K562 (cell line): ENCODE results near the gene AANAT. TPM values are rescaled to one million over a fixed set of nuclear protein-coding genes. Genes with fewer than 3 reads are reported as not detected.

ENCODE experiments used
- BRCA1 ChIP-seq, 2 experiments: fragments of 450-650 bp in 1 of 2; sonication (generic) in 1 of 2; formaldehyde crosslinking in 1 of 2; IDR thresholded peaks; 2 replicates each; pipeline versions ENCODE4 v1.5.0 to v1.6.1; 2017 to 2020; ENCODE audit warnings: mild to moderate bottlenecking in 1 of 2, missing genetic modification reagents in 1 of 2
- CEBPG ChIP-seq, 3 experiments: fragments of 200-800 bp in 1 of 3; sonication (Bioruptor generic) in 1 of 3; sonication (generic) in 1 of 3; formaldehyde crosslinking in 1 of 3; IDR thresholded peaks in 2 of 3; conservative IDR thresholded peaks in 1 of 3; 2 replicates each; pipeline versions ENCODE4 v1.6.1 to v1.8.0; 2016 to 2022; ENCODE audit warnings: missing compliant biosample characterization in 2 of 3, missing genetic modification characterization in 2 of 3, mild to moderate bottlenecking in 1 of 3, missing genetic modification reagents in 1 of 3
- CXXC5 ChIP-seq: fragments of 250-450 bp; sonication (Bioruptor Pico); IDR thresholded peaks from 2 replicates; pipeline ENCODE4 v1.8.0; 2022; ENCODE audit warnings: inconsistent platforms, mild to moderate bottlenecking, moderate library complexity
- FOXJ3 ChIP-seq: sonication (generic); formaldehyde crosslinking; IDR thresholded peaks from 2 replicates; pipeline ENCODE4 v1.4.0; 2020; ENCODE audit warnings: mild to moderate bottlenecking, missing genetic modification reagents
- GTF2F1 ChIP-seq: IDR thresholded peaks from 2 replicates; pipeline ENCODE4 v1.6.1; 2011; ENCODE audit warnings: low read depth, low read length, improper control_type of control experiment
- HDGF ChIP-seq: fragments of 450-650 bp; IDR thresholded peaks from 2 replicates; pipeline ENCODE4 v1.6.1; 2016
- HNRNPL ChIP-seq: fragments of 200-400 bp; formaldehyde crosslinking; IDR thresholded peaks from 2 replicates; pipeline ENCODE4 v1.6.1; 2017; ENCODE audit warnings: low read depth, mild to moderate bottlenecking, low read length
- JUN ChIP-seq, 2 experiments: sonication (generic) in 1 of 2; formaldehyde crosslinking in 1 of 2; IDR thresholded peaks; 2 replicates each; pipeline versions ENCODE4 v1.6.1 to v1.8.0; 2012 to 2022; ENCODE audit warnings: borderline replicate concordance in 2 of 2, mild to moderate bottlenecking in 2 of 2, improper control_type of control experiment in 1 of 2, low read depth in 1 of 2, low read length in 1 of 2, missing genetic modification reagents in 1 of 2
- MAFG ChIP-seq: fragments of 450-650 bp; conservative IDR thresholded peaks from 2 replicates; pipeline ENCODE4 v1.6.1; 2016; ENCODE audit warnings: missing genetic modification characterization, missing compliant biosample characterization
- NR3C1 ChIP-seq: sonication (generic); formaldehyde crosslinking; IDR thresholded peaks from 2 replicates; pipeline ENCODE4 v1.8.1; 2022; ENCODE audit warnings: missing genetic modification reagents
- PCBP2 ChIP-seq: fragments of 200-400 bp; formaldehyde crosslinking; IDR thresholded peaks from 2 replicates; pipeline ENCODE4 v1.6.1; 2018; ENCODE audit warnings: low read length, low read depth, mild to moderate bottlenecking, moderate library complexity; ENCODE audit not compliant: poor library complexity, severe bottlenecking
- PTTG1 ChIP-seq: fragments of 450-650 bp; IDR thresholded peaks from 2 replicates; pipeline ENCODE4 v1.6.1; 2016; ENCODE audit warnings: low read depth, mild to moderate bottlenecking, missing genetic modification characterization, missing compliant biosample characterization
- PYGO2 ChIP-seq: fragments of 450-650 bp; IDR thresholded peaks from 2 replicates; pipeline ENCODE4 v1.6.1; 2016; ENCODE audit warnings: mild to moderate bottlenecking, missing genetic modification characterization, moderate library complexity, missing compliant biosample characterization
- RFX1 ChIP-seq: fragments of 450-650 bp; IDR thresholded peaks from 2 replicates; pipeline ENCODE4 v1.6.1; 2016; ENCODE audit warnings: mild to moderate bottlenecking, moderate library complexity
- SMARCE1 ChIP-seq: fragments of 450-650 bp; IDR thresholded peaks from 2 replicates; pipeline ENCODE4 v1.7.1; 2016; ENCODE audit warnings: mild to moderate bottlenecking
- STAT5A ChIP-seq: IDR thresholded peaks from 2 replicates; pipeline ENCODE4 v1.6.1; 2012; ENCODE audit warnings: low read length, inconsistent platforms, borderline replicate concordance
- ZNF3 ChIP-seq: fragments of 250-450 bp; sonication (Bioruptor Pico); IDR thresholded peaks from 2 replicates; pipeline ENCODE4 v1.5.0; 2021; ENCODE audit warnings: mild to moderate bottlenecking, moderate library complexity
- ZNF41 ChIP-seq: fragments of 250-450 bp; sonication (Bioruptor Pico); conservative IDR thresholded peaks from 2 replicates; pipeline ENCODE4 v1.4.0; 2020; ENCODE audit warnings: mild to moderate bottlenecking
- ZNF518B ChIP-seq: fragments of 250-450 bp; sonication (Bioruptor Pico); IDR thresholded peaks from 2 replicates; pipeline ENCODE4 v1.5.0; 2021; ENCODE audit warnings: mild to moderate bottlenecking, moderate library complexity
- ZSCAN32 ChIP-seq: fragments of 450-650 bp; formaldehyde crosslinking; IDR thresholded peaks from 2 replicates; pipeline ENCODE4 v1.4.0; 2020; ENCODE audit warnings: mild to moderate bottlenecking, moderate library complexity
- polyA plus RNA-seq, 8 experiments: library from polyadenylated mRNA; depleted of rRNA in 4 of 8; stranded (reverse) in 5 of 8; unstranded in 3 of 8; fragments of >200 nt; fragmentation: Nextera tagmentation in 2 of 8; fragmentation: Illumina TruSeq in 1 of 8; extraction: Ambion mirVana in 2 of 8; extraction: Trizol in 1 of 8; gene quantifications; 2 replicates each; pipeline versions ENCODE4 v1.2.1 to v1.2.3, GENCODE V29; 2011 to 2014; ENCODE audit warnings: inconsistent platforms in 1 of 8, missing spikeins in 1 of 8
- total RNA-seq, 7 experiments: library from RNA; depleted of rRNA in 6 of 7; stranded (reverse); fragments of >200 nt in 6 of 7; fragmentation: Illumina TruSeq in 2 of 7; extraction: Trizol in 2 of 7; gene quantifications; 2 replicates each; pipeline versions ENCODE4 v1.2.1 to v1.2.3, GENCODE V29; 2011 to 2021; ENCODE audit warnings: low replicate concordance in 1 of 7
- TF ChIP-seq, protein P1 (sequence below): sonication (generic); formaldehyde crosslinking; IDR thresholded peaks from 2 replicates; pipeline ENCODE4 v1.8.1; 2023; ENCODE audit warnings: mild to moderate bottlenecking, missing genetic modification reagents, moderate library complexity
- TF ChIP-seq, protein P2 (sequence below): fragments of 200-800 bp; sonication (Bioruptor generic); IDR thresholded peaks from 2 replicates; pipeline ENCODE4 v1.6.1; 2017; ENCODE audit warnings: missing genetic modification characterization, missing compliant biosample characterization

The AANAT gene
- total and polyA plus RNA-seq, 9 of the 15 experiments (the other 6 are each of a cell fraction or from before 2014, with no cell fraction given), result not detected

DNA sequence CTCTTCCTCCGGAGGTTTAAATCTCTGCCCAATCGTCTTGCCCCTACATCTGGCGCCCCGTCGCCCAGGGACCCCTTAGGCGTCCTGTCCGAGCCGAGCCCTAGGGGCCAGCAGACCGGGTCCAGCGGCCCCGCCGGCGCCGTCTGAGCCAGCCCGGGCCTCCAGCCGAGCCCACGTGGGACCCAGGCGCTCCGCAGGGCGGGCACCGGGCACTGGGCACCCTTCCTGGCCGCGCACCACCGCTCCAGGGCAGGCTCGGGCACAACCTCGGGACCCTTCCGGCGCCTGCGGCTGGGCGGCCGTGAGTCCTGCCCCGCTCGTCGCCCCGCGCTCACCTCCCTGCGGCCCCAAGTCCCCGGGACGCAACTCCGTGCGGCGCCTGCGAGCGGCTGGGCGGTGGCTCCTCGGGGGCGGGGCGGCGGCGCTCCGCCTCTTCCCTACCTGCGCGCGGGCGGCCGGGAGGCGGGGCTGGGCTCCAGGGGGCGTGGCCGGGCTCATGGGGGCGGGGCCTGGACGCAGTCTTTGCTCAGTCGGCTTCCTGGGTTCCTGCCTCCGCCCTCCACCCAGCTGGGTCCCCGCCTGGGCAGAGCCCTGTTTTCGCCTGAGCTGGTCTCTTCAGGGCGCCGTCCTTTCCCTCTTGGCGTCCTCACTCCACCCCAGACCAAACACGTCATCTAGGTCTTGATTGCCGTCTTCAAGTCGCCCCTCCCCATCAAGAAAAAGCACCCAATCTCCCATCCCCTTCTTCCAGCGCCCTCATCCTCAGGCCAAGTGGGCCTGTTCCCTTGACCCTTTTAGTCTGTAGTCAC is 33.8 kb downstream of the AANAT start, which contains the start of gene RHBDF2 (continued):
- TF ChIP-seq, protein P1, sequence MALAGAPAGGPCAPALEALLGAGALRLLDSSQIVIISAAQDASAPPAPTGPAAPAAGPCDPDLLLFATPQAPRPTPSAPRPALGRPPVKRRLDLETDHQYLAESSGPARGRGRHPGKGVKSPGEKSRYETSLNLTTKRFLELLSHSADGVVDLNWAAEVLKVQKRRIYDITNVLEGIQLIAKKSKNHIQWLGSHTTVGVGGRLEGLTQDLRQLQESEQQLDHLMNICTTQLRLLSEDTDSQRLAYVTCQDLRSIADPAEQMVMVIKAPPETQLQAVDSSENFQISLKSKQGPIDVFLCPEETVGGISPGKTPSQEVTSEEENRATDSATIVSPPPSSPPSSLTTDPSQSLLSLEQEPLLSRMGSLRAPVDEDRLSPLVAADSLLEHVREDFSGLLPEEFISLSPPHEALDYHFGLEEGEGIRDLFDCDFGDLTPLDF (CRISPR knock-in tag), result 0 out of 2 replicates have a peak, but pooled peaks have one; percentile 13
- TF ChIP-seq MAFG (tag) (no peak), RFX1 (no peak), ZSCAN32 (CRISPR knock-in tag) (no peak), CEBPG (CRISPR knock-in tag; IDR thresholded peaks at IDR 0.05) (no peak), CEBPG (tag; conservative IDR thresholded peaks at IDR 0.05 in 1 of 2, IDR thresholded peaks at IDR 0.05 in 1 of 2) (no peak), ZNF41 (CRISPR knock-in tag) (no peak), GTF2F1 (no peak), ZNF518B (CRISPR knock-in tag) (no peak), NR3C1 (no peak), STAT5A (no peak), JUN (IDR thresholded peaks at IDR 0.05; ENCODE audit: borderline replicate concordance, low read depth, low read length) (no peak), JUN (CRISPR knock-in tag; IDR thresholded peaks at IDR 0.05; ENCODE audit: borderline replicate concordance) (0 out of 2 replicates have a peak, but pooled peaks have one; percentile 43), PTTG1 (tag) (no peak), FOXJ3 (CRISPR knock-in tag) (no peak), SMARCE1 (no peak), BRCA1 (IDR thresholded peaks at IDR 0.05) (no peak), BRCA1 (CRISPR knock-in tag; IDR thresholded peaks at IDR 0.05) (no peak), ZNF3 (CRISPR knock-in tag) (no peak), HNRNPL (peak; percentile 94), HDGF (0 out of 2 replicates have a peak, but pooled peaks have one; percentile 74), PCBP2 (no peak), CXXC5 (CRISPR knock-in tag) (peak; percentile 79), PYGO2 (tag) (no peak)
- TF ChIP-seq, protein P2, sequence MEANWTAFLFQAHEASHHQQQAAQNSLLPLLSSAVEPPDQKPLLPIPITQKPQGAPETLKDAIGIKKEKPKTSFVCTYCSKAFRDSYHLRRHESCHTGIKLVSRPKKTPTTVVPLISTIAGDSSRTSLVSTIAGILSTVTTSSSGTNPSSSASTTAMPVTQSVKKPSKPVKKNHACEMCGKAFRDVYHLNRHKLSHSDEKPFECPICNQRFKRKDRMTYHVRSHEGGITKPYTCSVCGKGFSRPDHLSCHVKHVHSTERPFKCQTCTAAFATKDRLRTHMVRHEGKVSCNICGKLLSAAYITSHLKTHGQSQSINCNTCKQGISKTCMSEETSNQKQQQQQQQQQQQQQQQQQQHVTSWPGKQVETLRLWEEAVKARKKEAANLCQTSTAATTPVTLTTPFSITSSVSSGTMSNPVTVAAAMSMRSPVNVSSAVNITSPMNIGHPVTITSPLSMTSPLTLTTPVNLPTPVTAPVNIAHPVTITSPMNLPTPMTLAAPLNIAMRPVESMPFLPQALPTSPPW (CRISPR knock-in tag), result peak; percentile 69
